Measurements from ENCODE around the gene NEK11.

The NEK11 gene

DNA sequence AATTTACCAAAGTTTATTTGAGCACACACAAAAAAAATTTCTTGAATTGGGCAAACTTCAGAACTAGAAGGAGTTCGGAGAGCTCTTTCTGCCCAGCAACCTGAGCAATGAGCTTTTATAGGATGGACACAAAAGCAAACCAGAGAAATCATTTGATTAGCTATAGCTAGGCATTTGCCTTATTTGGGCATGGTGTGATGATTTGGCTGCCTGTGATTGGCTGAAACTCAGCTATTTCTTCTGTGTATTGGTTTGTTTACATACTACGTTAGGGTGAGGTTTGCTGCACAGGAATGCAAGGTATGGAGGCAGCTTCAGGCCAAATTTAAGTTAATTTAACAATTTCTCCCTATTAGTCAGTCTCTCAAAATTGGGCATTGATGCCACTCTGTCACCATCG lies 65.1 kb downstream of the NEK11 start:
- Histone ChIP-seq H4K8ac (ENCODE audit: low read depth, low read length) (no peak overlapping the region), H4K91ac (ENCODE audit: low read depth, low read length) (no peak overlapping the region), H3K4me2 (ENCODE audit: low read length) (no peak overlapping the region), H3K27me3 (ENCODE audit: insufficient read depth, low read length) (no peaks in the 10 kb centered on the region), H2BK12ac (ENCODE audit: low read length) (no peak overlapping the region), H2AFZ (ENCODE audit: insufficient read depth, low read length, poor library complexity) (no peak overlapping the region), H2AK5ac (ENCODE audit: low read length) (no peak overlapping the region), H4K12ac (ENCODE audit: low read depth, low read length) (no peak overlapping the region), H3K14ac (ENCODE audit: low read length) (no peak overlapping the region), H2BK120ac (ENCODE audit: insufficient read depth, low read length, poor library complexity) (no peak overlapping the region), H3K23ac (ENCODE audit: low read length) (no peak overlapping the region), H3K27ac (ENCODE audit: low read depth, low read length) (no peak overlapping the region), H3K4me3 (ENCODE audit: low read depth, low read length) (no peak overlapping the region), H3K79me2 (ENCODE audit: control insufficient read depth, insufficient read depth, low read length, poor library complexity) (no peaks in the 10 kb centered on the region), H3K4ac (ENCODE audit: low read depth, low read length) (no peak overlapping the region), H3K4me1 (ENCODE audit: control insufficient read depth in 1 of 2, insufficient read depth in 2 of 2, low read length in 2 of 2) (no peaks in the 10 kb centered on the region), H3K79me1 (ENCODE audit: low read length) (no peaks in the 10 kb centered on the region), H3K9ac (ENCODE audit: low read length) (no peak overlapping the region), H3K9me3 (ENCODE audit: insufficient read depth, low read depth, low read length) (no peaks in the 10 kb centered on the region), H2BK5ac (ENCODE audit: low read depth, low read length, poor library complexity) (no peak overlapping the region), H3K18ac (ENCODE audit: low read length) (no peak overlapping the region), H3K36me3 (ENCODE audit: control insufficient read depth in 1 of 2, insufficient read depth in 2 of 2, low read length in 2 of 2) (no peaks in the 10 kb centered on the region)
- no CpG with 5 or more reads among the region's 3 CpGs for WGBS (ENCODE audit: extremely low coverage, insufficient coverage, insufficient read length)
- peak; percentile 4 to 40 for DNase-seq

DNA sequence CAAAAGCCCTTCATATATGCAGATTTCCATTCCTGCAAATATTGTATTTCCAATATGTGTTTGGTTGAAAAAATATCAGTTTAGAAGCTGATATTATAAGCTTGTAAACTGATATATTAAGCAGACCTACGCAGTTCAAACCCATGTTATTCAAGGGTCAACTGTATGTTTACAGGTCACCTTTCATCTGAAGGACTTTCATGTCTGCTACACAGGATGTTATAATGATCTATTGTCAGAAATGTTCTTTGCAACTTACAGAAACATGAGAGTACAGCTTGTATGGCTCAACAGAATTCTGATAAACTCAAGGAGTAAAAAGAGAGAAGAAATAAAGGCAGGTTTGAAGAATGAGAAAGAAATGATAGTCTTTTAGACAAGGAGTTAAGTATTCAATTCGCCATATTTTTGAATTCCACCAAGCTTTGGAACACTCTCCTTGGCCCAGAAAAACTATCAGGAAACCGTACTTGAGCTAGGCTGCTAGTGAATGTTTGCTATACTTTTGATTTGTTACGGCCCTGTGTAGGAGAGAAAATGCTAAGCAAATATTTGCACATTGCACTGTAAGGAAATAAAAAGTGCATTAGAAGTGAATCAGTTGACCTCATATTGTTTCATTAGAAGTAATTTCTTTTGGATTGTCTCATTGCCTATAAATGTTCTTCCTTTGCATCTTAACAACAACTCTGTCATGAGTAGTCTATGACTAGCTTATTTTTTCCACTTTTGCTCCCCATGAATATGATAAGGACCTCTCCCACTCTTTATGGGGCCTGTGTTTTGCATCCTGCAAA lies 81.2 kb downstream of the NEK11 start:
- no CpG with 5 or more reads among the region's 4 CpGs for WGBS (ENCODE audit: extremely low coverage, insufficient coverage, insufficient read length)
- no peak overlapping the region for H3K14ac ChIP-seq (ENCODE audit: low read length)
- DNase-seq, result no peak
- peaks cover 0 to 3% of the 10 kb centered on the region in 2 experiments for H3K4me1 ChIP-seq (ENCODE audit: control insufficient read depth in 1 of 2, insufficient read depth in 2 of 2, low read length in 2 of 2)
- H2BK12ac ChIP-seq (ENCODE audit: low read length), result no peak overlapping the region
- no peaks in the 10 kb centered on the region for H3K36me3 ChIP-seq (ENCODE audit: control insufficient read depth in 1 of 2, insufficient read depth in 2 of 2, low read length in 2 of 2)
- no peaks in the 10 kb centered on the region for H3K27me3 ChIP-seq (ENCODE audit: insufficient read depth, low read length)
- no peak overlapping the region for H3K9ac ChIP-seq (ENCODE audit: low read length)
- H2BK120ac ChIP-seq (ENCODE audit: insufficient read depth, low read length, poor library complexity), result no peak overlapping the region
- H3K4me2 ChIP-seq (ENCODE audit: low read length), result no peak overlapping the region
- H2AFZ ChIP-seq (ENCODE audit: insufficient read depth, low read length, poor library complexity), result no peak overlapping the region
- H4K91ac ChIP-seq (ENCODE audit: low read depth, low read length), result no peak overlapping the region
- no peak overlapping the region for H3K4me3 ChIP-seq (ENCODE audit: low read depth, low read length)
- no peak overlapping the region for H4K12ac ChIP-seq (ENCODE audit: low read depth, low read length)
- no peak overlapping the region for H3K23ac ChIP-seq (ENCODE audit: low read length)
- H3K79me2 ChIP-seq (ENCODE audit: control insufficient read depth, insufficient read depth, low read length, poor library complexity), result no peaks in the 10 kb centered on the region
- no peak overlapping the region for H2AK5ac ChIP-seq (ENCODE audit: low read length)
- H3K18ac ChIP-seq (ENCODE audit: low read length), result no peak overlapping the region
- no peak overlapping the region for H4K8ac ChIP-seq (ENCODE audit: low read depth, low read length)
- H3K9me3 ChIP-seq (ENCODE audit: insufficient read depth, low read depth, low read length), result no peaks in the 10 kb centered on the region
- H3K79me1 ChIP-seq (ENCODE audit: low read length), result no peaks in the 10 kb centered on the region
- no peak overlapping the region for H3K4ac ChIP-seq (ENCODE audit: low read depth, low read length)
- H3K27ac ChIP-seq (ENCODE audit: low read depth, low read length), result no peak overlapping the region
- H2BK5ac ChIP-seq (ENCODE audit: low read depth, low read length, poor library complexity), result no peak overlapping the region

DNA sequence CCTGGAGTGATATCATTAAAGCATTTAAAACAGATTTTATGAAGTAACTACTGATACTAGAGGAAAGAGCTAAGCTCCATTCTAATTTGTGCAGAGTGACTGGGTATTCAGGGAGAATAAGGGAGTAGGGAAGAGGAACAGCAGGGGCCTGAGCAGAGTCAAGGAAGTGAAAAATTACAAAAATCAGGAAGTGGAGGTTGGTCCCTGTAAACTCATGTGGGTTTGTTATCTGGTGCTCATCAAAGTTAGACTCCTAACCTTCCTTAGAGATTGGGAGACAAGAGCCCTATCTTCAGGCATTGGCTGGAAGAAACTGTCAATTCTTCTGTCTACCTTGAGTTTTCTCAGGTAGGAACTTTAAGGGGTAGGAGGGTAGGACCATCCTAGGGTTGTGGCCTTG lies 82.5 kb downstream of the NEK11 start:
- H3K4ac ChIP-seq (ENCODE audit: low read depth, low read length), result no peak overlapping the region
- DNase-seq, result peak; percentile 47 to 77
- H4K12ac ChIP-seq (ENCODE audit: low read depth, low read length), result no peak overlapping the region
- no peak overlapping the region for H2BK5ac ChIP-seq (ENCODE audit: low read depth, low read length, poor library complexity)
- H3K18ac ChIP-seq (ENCODE audit: low read length), result no peak overlapping the region
- peaks cover 0 to 3% of the 10 kb centered on the region in 2 experiments for H3K4me1 ChIP-seq (ENCODE audit: control insufficient read depth in 1 of 2, insufficient read depth in 2 of 2, low read length in 2 of 2)
- no peaks in the 10 kb centered on the region for H3K79me2 ChIP-seq (ENCODE audit: control insufficient read depth, insufficient read depth, low read length, poor library complexity)
- peak overlapping the region; percentile 4 for H3K4me2 ChIP-seq (ENCODE audit: low read length)
- H3K4me3 ChIP-seq (ENCODE audit: low read depth, low read length), result no peak overlapping the region
- H3K27ac ChIP-seq (ENCODE audit: low read depth, low read length), result no peak overlapping the region
- H3K14ac ChIP-seq (ENCODE audit: low read length), result no peak overlapping the region
- H2BK120ac ChIP-seq (ENCODE audit: insufficient read depth, low read length, poor library complexity), result no peak overlapping the region
- H4K91ac ChIP-seq (ENCODE audit: low read depth, low read length), result no peak overlapping the region
- no peak overlapping the region for H3K23ac ChIP-seq (ENCODE audit: low read length)
- no peak overlapping the region for H2BK12ac ChIP-seq (ENCODE audit: low read length)
- no peak overlapping the region for H2AK5ac ChIP-seq (ENCODE audit: low read length)
- H2AFZ ChIP-seq (ENCODE audit: insufficient read depth, low read length, poor library complexity), result no peak overlapping the region
- no peak overlapping the region for H3K9ac ChIP-seq (ENCODE audit: low read length)
- H3K79me1 ChIP-seq (ENCODE audit: low read length), result no peaks in the 10 kb centered on the region
- no peaks in the 10 kb centered on the region for H3K36me3 ChIP-seq (ENCODE audit: control insufficient read depth in 1 of 2, insufficient read depth in 2 of 2, low read length in 2 of 2)
- no peak overlapping the region for H4K8ac ChIP-seq (ENCODE audit: low read depth, low read length)
- H3K9me3 ChIP-seq (ENCODE audit: insufficient read depth, low read depth, low read length), result no peaks in the 10 kb centered on the region
- H3K27me3 ChIP-seq (ENCODE audit: insufficient read depth, low read length), result no peaks in the 10 kb centered on the region

DNA sequence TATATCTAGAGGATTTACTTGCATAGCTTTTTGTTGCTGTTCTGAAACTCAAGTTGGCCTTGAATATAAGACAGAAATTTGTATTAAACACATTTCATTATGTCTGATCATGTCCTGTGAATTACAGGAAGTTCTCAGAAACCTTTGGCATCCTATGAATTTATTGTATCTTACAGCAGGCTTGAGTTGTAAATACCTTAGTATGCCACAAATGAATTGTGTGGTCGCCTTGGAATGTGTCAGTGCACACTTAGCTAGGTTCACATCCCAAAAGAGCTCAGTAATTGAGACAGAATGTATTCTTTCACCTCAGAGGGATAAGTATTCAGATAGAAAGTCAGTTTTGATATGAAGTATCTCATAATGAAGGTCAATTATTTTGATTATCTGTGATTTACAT lies 83.4 kb downstream of the NEK11 start:
- Histone ChIP-seq H3K23ac (ENCODE audit: low read length) (no peak overlapping the region), H3K79me2 (ENCODE audit: control insufficient read depth, insufficient read depth, low read length, poor library complexity) (no peaks in the 10 kb centered on the region), H3K4me3 (ENCODE audit: low read depth, low read length) (no peak overlapping the region), H2AK5ac (ENCODE audit: low read length) (no peak overlapping the region), H2BK12ac (ENCODE audit: low read length) (no peak overlapping the region), H3K9ac (ENCODE audit: low read length) (no peak overlapping the region), H4K12ac (ENCODE audit: low read depth, low read length) (no peak overlapping the region), H3K27ac (ENCODE audit: low read depth, low read length) (no peak overlapping the region), H3K18ac (ENCODE audit: low read length) (no peak overlapping the region), H3K9me3 (ENCODE audit: insufficient read depth, low read depth, low read length) (no peaks in the 10 kb centered on the region), H3K14ac (ENCODE audit: low read length) (no peak overlapping the region), H3K4ac (ENCODE audit: low read depth, low read length) (no peak overlapping the region), H2BK120ac (ENCODE audit: insufficient read depth, low read length, poor library complexity) (no peak overlapping the region), H4K91ac (ENCODE audit: low read depth, low read length) (no peak overlapping the region), H4K8ac (ENCODE audit: low read depth, low read length) (no peak overlapping the region), H3K27me3 (ENCODE audit: insufficient read depth, low read length) (no peaks in the 10 kb centered on the region), H3K4me1 (ENCODE audit: control insufficient read depth in 1 of 2, insufficient read depth in 2 of 2, low read length in 2 of 2) (peaks cover 0 to 3% of the 10 kb centered on the region in 2 experiments), H3K79me1 (ENCODE audit: low read length) (no peaks in the 10 kb centered on the region), H3K4me2 (ENCODE audit: low read length) (no peak overlapping the region), H3K36me3 (ENCODE audit: control insufficient read depth in 1 of 2, insufficient read depth in 2 of 2, low read length in 2 of 2) (no peaks in the 10 kb centered on the region), H2BK5ac (ENCODE audit: low read depth, low read length, poor library complexity) (no peak overlapping the region), H2AFZ (ENCODE audit: insufficient read depth, low read length, poor library complexity) (no peak overlapping the region)
- peak; percentile 4 to 55 for DNase-seq
- WGBS (ENCODE audit: extremely low coverage, insufficient coverage, insufficient read length), result no CpG with 5 or more reads among the region's 1 CpG
